Activated naive CD4-positive, alpha-beta T cell treated with anti-CD3 and anti-CD28 coated beads, Interleukin-2, amount 50 U/mL, for 24 hours (primary cell): ENCODE measurements around the gene IL2RA.
"Not testable (repeated sequence)": the region's sequence is repeated elsewhere in the genome, so short reads cannot be mapped to it uniquely, and the experiment has no call there.

ENCODE experiments used
- H3K27ac Mint-ChIP-seq: one replicate; pipeline ENCODE4 v1.8.0; 2021; ENCODE audit warnings: mild to moderate bottlenecking, mixed read lengths
- H3K27me3 Mint-ChIP-seq: one replicate; pipeline ENCODE4 v1.8.0; 2021; ENCODE audit warnings: mixed read lengths
- H3K36me3 Mint-ChIP-seq: one replicate; pipeline ENCODE4 v1.8.0; 2021; ENCODE audit warnings: mixed read lengths
- H3K4me1 Mint-ChIP-seq: one replicate; pipeline ENCODE4 v1.8.0; 2021; ENCODE audit warnings: mixed read lengths
- H3K4me3 Mint-ChIP-seq: one replicate; pipeline ENCODE4 v1.8.0; 2021; ENCODE audit warnings: mild to moderate bottlenecking, mixed read lengths
- H3K9me3 Mint-ChIP-seq: one replicate; pipeline ENCODE4 v1.8.0; 2021; ENCODE audit warnings: mixed read lengths

The IL2RA gene

DNA sequence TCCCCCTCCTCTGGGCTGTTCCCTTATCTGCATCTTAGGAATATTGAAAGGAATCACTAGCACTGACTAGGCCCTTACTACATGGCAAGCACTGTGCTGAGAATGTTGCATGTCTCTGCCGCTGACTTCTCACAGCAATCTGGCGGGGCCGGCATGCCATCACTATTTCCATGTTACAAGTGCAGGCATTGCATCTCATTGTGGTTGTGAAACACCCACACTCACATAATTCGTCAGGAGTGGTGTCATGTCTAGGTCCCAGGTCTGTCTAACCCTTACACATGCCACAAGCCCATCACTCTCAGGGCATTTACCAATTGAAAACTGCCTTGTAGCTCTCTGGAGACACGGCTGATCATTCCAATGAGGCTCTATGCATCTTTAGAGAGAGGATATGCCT is 8.5 kb upstream of the IL2RA start:
- Mint-ChIP-seq H3K9me3 (peaks cover 6% of the 10 kb centered on the region), H3K27me3 (no peaks in the 10 kb centered on the region), H3K36me3 (peaks cover 3% of the 10 kb centered on the region), H3K27ac (peak overlapping the region; percentile 97), H3K4me3 (peak overlapping the region; percentile 81), H3K4me1 (peaks cover 90% of the 10 kb centered on the region)

DNA sequence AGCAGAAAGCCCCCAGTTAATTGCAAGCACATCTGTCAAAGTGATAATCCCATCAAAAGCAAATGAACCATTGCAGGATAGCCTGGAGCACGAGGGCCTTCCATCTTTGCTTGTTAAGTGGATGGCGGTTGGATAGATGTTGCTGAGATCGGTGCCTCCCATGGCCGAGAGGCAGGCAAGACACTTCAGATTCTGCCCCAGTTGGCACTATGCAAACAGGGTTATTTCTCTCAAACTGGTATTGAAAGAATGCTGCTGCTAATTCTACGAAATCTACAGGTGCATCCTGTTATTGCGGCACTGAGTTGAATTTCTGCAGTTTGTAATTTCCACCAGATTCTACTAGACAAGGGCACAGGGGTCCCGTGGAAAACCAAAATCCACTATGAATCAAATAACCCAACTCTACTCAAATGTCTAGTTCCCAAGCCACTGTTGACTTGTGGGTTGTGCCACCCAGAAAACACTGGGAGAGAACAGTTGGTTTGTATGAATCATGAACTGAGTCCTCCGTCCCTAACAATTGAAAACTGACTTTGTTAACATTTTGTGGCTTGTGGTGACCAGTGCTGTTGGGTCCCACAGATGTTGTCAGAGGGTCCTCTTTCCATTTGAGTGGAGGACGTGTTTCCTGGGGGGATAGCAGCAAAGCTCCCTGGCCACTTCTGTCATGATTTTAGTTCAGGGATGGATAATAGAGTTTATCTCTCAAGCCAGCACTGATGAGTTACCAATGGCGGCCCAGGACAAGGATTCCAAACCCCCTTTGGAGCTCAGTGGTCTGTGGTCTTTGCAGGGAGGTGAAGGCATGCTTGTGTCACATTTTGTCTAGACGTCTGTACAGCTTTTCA is 7.1 kb upstream of the IL2RA start:
- no peaks in the 10 kb centered on the region for H3K27me3 Mint-ChIP-seq
- peaks cover 6% of the 10 kb centered on the region for H3K9me3 Mint-ChIP-seq
- peak overlapping the region; percentile 56 for H3K27ac Mint-ChIP-seq
- peaks cover 93% of the 10 kb centered on the region for H3K4me1 Mint-ChIP-seq
- H3K36me3 Mint-ChIP-seq = peaks cover 3% of the 10 kb centered on the region
- H3K4me3 Mint-ChIP-seq = peak overlapping the region; percentile 72

DNA sequence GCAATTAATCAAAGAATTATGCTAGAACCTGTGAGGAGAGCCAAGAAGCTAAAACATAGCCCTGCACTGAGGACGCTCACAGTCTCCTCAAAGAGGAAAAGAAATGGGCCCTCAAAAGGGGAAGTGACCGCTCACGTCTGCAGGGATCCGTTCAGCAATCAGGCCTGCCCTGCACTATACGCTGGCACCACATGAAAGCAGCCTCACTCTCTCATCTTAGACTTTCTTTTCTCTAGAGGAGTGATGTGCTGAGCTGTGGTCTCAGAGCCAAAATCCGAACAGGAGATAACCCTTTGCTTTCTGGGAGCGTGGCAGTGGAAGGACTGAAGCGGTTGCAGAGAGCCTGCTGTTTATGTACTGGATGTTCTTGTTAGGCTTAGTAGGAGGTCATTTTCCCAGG is 6.3 kb upstream of the IL2RA start:
- peak overlapping the region; percentile 75 for H3K27ac Mint-ChIP-seq
- peaks cover 3% of the 10 kb centered on the region for H3K36me3 Mint-ChIP-seq
- H3K27me3 Mint-ChIP-seq = no peaks in the 10 kb centered on the region
- peaks cover 6% of the 10 kb centered on the region for H3K9me3 Mint-ChIP-seq
- H3K4me3 Mint-ChIP-seq = peak overlapping the region; percentile 76
- H3K4me1 Mint-ChIP-seq = peaks cover 90% of the 10 kb centered on the region

DNA sequence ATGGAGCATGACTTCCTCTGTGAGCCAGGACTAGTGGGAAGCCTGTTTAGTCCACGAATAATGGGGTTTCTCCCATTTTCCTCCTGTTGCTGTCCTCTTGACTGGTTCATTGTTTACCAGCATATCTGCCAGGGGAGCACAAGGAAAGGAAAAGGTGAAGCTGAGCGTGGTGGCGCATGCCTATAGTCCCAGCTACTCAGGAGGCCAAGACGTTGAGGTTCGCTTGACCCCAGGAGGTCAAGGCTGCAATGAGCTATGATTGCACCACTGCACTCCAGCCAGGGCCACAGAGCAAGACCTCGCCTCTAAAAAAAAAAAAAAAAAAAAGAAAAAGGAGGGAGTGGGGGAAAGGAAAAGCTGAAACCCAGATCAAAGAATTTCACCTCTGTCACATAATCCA is 5.8 kb upstream of the IL2RA start:
- H3K36me3 Mint-ChIP-seq = peaks cover 3% of the 10 kb centered on the region
- peak overlapping the region; percentile 76 for H3K4me3 Mint-ChIP-seq
- peak overlapping the region; percentile 75 for H3K27ac Mint-ChIP-seq
- peaks cover 88% of the 10 kb centered on the region for H3K4me1 Mint-ChIP-seq
- H3K27me3 Mint-ChIP-seq = no peaks in the 10 kb centered on the region
- H3K9me3 Mint-ChIP-seq = peaks cover 6% of the 10 kb centered on the region

DNA sequence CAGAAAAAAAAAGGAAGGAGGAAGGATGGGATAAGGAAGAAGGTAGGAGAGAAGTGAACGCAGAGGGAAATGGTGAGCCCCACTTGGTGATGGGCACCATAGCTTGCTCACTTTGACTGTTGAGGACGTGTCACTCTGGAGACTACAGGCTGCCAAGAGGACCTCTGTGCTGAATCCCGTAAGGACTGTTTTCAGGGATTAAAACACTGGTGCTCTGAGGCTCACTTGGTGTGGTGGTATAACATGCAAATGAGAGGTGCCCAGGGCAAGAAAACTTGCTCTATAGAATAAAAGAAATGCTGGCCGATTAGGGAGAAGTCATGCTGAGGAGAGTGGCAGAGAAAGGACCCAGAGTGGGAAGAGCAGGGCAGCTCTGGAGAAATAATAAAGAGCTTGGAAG is 5.3 kb upstream of the IL2RA start:
- H3K4me1 Mint-ChIP-seq = peaks cover 88% of the 10 kb centered on the region
- peak overlapping the region; percentile 67 for H3K27ac Mint-ChIP-seq
- peaks cover 3% of the 10 kb centered on the region for H3K36me3 Mint-ChIP-seq
- H3K9me3 Mint-ChIP-seq = peaks cover 6% of the 10 kb centered on the region
- H3K4me3 Mint-ChIP-seq = peak overlapping the region; percentile 53
- no peaks in the 10 kb centered on the region for H3K27me3 Mint-ChIP-seq

DNA sequence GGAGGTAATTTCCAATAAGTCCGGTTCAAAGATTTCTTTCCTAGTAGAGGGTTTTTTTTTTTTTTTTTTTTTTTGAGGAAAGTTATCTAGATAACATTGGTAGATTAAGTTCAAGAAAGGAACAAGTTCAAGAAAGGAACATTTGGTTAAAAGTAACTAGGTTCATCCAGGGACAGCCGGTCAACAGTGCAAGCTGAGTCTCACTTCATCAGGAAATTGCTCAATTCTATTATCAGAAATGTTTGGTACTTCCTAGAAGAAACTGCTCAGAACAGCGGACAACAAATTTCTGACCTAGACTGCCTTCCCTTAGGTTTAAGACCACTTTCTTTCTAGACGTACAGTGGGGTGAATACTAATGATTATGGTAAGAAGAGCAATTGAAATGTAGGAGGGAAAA is 3.7 kb upstream of the IL2RA start:
- peak overlapping the region; percentile 56 for H3K27ac Mint-ChIP-seq

DNA sequence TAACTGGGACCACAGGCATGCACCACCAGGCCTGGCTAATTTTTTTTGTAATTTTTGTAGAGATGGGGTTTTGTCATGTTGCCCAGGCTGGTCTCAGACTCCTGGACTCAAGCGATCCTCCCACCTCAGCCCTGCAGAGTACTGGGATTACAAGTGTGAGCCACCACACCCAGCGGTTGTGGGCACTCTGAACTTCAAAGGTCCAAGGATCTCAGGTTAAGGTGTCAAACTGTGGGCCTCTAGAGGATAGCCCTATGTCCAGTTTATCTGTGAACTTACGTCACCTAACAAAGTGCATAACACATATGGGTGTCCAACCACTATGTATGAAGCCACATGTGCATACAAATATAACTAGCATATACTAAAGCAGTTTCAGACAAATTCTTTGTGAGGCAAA is 3.2 kb upstream of the IL2RA start:
- Mint-ChIP-seq H3K36me3 (peaks cover 5% of the 10 kb centered on the region), H3K27me3 (no peaks in the 10 kb centered on the region), H3K27ac (no peak overlapping the region), H3K4me1 (peaks cover 71% of the 10 kb centered on the region), H3K4me3 (no peak overlapping the region), H3K9me3 (peaks cover 3% of the 10 kb centered on the region)

More for the DNA sequence above, 3.7 kb upstream of the IL2RA start:
- peaks cover 5% of the 10 kb centered on the region for H3K36me3 Mint-ChIP-seq
- H3K4me3 Mint-ChIP-seq = no peak overlapping the region
- H3K4me1 Mint-ChIP-seq = peaks cover 75% of the 10 kb centered on the region
- H3K9me3 Mint-ChIP-seq = peaks cover 6% of the 10 kb centered on the region
- H3K27me3 Mint-ChIP-seq = no peaks in the 10 kb centered on the region

DNA sequence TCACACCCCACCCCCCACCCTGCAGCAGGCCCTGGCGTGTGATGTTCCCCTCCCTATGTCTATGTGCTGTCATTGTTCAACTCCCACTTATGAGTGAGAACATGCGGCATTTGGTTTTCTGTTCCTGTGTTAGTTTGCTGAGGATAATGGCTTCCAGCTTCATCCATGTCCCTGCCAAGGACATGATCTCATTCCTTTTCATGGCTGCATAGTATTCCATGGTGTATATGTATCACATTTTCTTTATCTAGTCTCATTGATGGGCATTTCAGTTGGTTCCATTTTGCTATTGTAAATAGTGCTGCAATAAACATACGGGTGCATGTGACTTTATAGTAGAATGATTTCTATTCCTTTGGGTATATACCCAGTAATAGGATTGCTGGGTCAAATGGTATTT is 2.6 kb upstream of the IL2RA start:
- H3K4me1 Mint-ChIP-seq = peaks cover 67% of the 10 kb centered on the region
- not testable (repeated sequence) for H3K4me3 Mint-ChIP-seq, H3K36me3 Mint-ChIP-seq, H3K9me3 Mint-ChIP-seq, H3K27me3 Mint-ChIP-seq, H3K27ac Mint-ChIP-seq

DNA sequence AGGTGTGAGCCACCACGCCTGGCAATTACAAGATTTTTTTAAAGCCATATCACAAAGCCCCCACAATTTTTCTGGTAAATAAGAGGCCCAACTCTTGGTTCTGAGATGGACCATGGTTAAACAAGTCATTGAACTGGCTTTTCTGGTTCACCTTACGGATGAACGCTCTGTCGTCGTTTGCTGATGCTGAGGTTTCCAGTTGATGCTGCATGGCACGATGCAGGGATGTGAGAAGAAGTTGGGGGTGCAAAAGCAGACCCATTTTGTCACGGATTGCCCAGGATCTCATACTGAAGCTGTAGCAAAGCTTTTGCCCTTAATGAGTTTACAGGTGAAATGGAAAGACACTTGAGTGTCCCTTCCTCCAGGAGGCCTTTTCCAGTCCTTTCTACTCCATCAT is 2.0 kb upstream of the IL2RA start:
- Mint-ChIP-seq H3K4me3 (no peak overlapping the region), H3K27me3 (no peaks in the 10 kb centered on the region), H3K4me1 (peaks cover 64% of the 10 kb centered on the region), H3K36me3 (peaks cover 16% of the 10 kb centered on the region), H3K27ac (peak overlapping the region; percentile 46), H3K9me3 (no peaks in the 10 kb centered on the region)

DNA sequence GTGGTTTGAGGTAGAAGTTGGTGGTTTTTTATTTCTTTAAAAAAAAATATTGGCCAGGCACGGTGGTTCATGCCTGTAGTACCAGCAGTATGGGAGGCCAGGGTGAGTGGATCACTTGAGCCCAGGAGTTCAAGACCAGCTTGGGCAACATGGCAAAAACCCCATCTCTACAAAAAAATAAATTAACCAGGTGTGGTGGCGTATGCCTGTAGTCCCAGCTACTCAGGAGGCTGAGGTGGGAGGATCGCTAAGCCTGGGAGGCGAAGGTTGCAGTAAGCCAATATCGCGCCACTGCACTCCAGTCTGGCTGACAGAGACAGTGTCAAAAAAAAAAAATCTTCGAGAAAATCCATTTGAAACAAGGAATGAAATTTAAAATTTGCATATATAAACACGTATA is 1.1 kb downstream of the IL2RA start:
- H3K4me1 Mint-ChIP-seq = peaks cover 64% of the 10 kb centered on the region
- no peaks in the 10 kb centered on the region for H3K27me3 Mint-ChIP-seq
- H3K9me3 Mint-ChIP-seq = no peaks in the 10 kb centered on the region
- peak overlapping the region; percentile 92 for H3K27ac Mint-ChIP-seq
- peak overlapping the region; percentile 99 for H3K4me3 Mint-ChIP-seq
- H3K36me3 Mint-ChIP-seq = peaks cover 40% of the 10 kb centered on the region

DNA sequence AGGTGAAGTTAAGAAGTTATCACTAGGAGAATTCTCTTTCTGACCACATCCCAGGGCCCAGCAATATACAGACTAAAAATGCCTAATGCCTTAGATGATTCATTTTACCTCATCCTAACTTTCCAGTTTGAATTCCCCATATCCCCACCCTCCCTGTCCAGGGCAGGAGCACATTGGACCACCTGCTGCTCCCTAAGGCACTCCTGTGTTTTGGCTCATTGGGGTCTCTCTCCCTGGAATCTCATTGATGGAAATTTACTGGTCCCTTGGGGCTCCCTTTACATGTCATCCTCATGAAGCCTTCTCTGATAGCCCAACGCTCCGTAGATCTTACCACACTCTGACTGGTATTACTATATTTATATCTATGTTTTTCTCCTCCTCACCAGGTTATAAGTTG is 2.7 kb downstream of the IL2RA start:
- Mint-ChIP-seq H3K27ac (peak overlapping the region; percentile 99), H3K4me1 (peaks cover 62% of the 10 kb centered on the region), H3K9me3 (no peaks in the 10 kb centered on the region), H3K36me3 (peaks cover 50% of the 10 kb centered on the region), H3K4me3 (peak overlapping the region; percentile 99), H3K27me3 (no peaks in the 10 kb centered on the region)

DNA sequence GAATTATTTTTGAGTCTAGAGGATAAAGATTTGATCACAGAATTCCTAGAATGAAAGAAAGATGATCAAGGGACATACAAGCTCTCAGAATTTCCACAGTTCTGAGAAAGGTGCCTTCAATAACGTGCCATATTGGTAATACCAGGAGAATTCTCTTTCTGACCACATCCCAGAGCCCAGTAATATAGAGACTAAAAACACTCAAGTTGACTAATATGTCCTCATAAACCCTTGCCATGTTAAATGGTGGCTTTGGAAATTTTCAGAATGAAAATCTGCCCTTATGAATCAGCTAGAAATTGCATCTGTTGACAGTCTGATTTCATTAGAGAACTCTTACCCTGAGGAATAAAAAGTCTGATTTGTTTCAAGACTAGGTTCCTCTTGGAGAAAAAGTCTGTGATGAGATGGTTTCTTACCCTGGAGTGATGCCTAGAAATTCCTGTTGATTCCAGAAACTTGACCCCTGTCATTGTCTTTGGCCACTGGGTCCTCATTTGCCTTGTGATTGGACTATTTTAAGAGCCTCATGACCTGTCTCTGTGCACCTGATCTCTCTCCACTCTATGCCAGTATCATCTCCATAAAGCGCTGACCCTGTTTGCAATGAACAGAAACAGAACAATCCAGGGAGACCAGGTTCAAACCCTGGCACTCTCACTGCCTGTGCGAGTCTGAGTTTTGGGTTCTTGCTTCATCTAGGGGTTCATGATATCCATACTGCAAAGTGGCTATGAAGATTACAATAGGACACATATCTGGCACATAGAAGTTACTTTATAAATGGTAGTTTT is 3.3 kb downstream of the IL2RA start:
- Mint-ChIP-seq H3K27me3 (no peaks in the 10 kb centered on the region), H3K9me3 (no peaks in the 10 kb centered on the region), H3K4me3 (peak overlapping the region; percentile 99), H3K36me3 (peaks cover 53% of the 10 kb centered on the region), H3K27ac (peak overlapping the region; percentile 99), H3K4me1 (peaks cover 64% of the 10 kb centered on the region)

DNA sequence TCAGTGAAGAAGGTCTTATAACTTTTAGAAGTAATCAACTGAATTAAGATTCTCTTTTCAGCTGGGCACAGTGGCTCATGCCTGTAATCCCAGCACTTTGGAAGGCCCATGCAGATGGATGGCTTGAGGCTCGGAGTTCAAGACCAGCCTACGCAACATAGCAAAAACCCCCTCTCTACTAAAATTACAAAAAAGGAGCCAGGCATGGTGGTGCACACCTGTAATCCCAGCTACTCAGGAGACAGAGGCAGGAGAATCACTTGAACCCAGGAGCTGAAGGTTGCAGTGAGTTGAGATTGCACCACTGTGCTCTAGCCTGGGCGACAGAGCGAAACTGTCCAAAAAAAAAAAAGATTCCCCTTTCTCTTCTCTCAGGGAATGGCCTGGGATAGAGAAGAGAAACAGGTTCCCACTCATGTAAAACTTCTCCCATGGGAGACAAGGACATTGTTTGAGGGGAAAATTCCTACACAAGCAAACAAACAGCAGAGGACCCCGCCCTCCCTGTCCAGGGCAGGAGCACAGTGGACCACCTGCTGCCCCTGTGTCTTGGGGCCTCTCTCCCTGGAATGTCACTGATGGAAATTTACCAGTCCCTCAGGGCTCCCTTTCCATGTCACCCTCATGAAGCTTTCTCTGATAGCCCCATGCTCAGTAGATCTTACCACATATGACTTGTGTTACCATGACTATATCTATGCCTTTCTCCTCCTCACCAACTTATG is 5.6 kb downstream of the IL2RA start:
- peak overlapping the region; percentile 99 for H3K27ac Mint-ChIP-seq
- no peaks in the 10 kb centered on the region for H3K9me3 Mint-ChIP-seq
- H3K4me3 Mint-ChIP-seq = peak overlapping the region; percentile 99
- H3K4me1 Mint-ChIP-seq = peaks cover 73% of the 10 kb centered on the region
- no peaks in the 10 kb centered on the region for H3K27me3 Mint-ChIP-seq
- peaks cover 62% of the 10 kb centered on the region for H3K36me3 Mint-ChIP-seq

DNA sequence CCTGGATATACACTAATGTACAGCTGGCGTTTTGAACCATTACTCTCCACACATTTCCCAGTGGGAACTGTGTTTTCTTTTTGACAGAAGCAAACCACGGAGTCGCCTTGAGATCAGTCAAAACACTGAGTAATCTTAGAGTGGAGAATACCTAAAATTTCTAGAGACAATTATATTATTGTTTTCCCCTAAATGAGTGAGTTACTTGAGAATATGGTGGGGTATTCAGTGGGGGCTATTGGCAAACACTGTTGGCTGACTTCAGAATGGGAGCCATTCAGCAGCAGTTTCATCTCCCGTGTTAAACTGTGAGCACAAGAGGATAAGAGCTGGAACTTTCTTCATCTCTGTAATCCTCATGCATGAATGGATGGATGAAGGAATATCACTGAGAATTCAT is 6.2 kb downstream of the IL2RA start:
- H3K27me3 Mint-ChIP-seq = no peaks in the 10 kb centered on the region
- H3K36me3 Mint-ChIP-seq = peaks cover 60% of the 10 kb centered on the region
- peak overlapping the region; percentile 49 for H3K4me3 Mint-ChIP-seq
- peaks cover 76% of the 10 kb centered on the region for H3K4me1 Mint-ChIP-seq
- H3K27ac Mint-ChIP-seq = peak overlapping the region; percentile 99
- no peaks in the 10 kb centered on the region for H3K9me3 Mint-ChIP-seq

DNA sequence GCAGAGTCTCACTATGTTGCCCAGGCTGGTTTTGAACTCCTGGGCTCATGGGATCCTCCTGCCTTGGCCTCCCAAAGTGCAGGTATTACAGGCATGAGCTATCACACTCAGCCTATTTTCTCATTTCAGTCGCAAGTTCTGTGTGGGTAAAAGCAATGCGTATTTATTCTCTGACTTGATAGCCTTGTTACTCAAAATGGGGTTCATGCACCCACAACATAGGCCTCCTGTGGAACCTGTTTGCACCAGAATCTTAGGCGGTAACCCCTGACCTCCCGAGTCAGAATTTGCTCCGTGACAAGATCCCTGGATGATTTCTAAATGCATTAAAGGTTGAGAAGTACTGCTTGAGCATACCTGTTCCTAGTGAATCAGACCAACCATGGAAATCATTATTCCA is 7.3 kb downstream of the IL2RA start:
- H3K4me1 Mint-ChIP-seq = peaks cover 85% of the 10 kb centered on the region
- peaks cover 57% of the 10 kb centered on the region for H3K36me3 Mint-ChIP-seq
- H3K27me3 Mint-ChIP-seq = no peaks in the 10 kb centered on the region
- H3K4me3 Mint-ChIP-seq = peak overlapping the region; percentile 82
- H3K27ac Mint-ChIP-seq = peak overlapping the region; percentile 96
- H3K9me3 Mint-ChIP-seq = no peaks in the 10 kb centered on the region
